Ovary (tissue), 3 donors: ENCODE measurements around the gene HSPA1B.

Experiments
- EP300 ChIP-seq: sonication (generic); formaldehyde crosslinking; IDR thresholded peaks from one replicate; pipeline ENCODE4 v1.6.1; 2017; ENCODE audit warnings: antibody characterized with exemption
- POLR2A ChIP-seq: fragments of 450-650 bp; IDR thresholded peaks from one replicate; pipeline ENCODE4 v1.6.1; 2017; ENCODE audit warnings: antibody characterized with exemption, mild to moderate bottlenecking, moderate library complexity
- TF ChIP-seq, protein P1 (sequence below), 3 donors: fragments of 450-650 bp in 2 of 3; fragments of 200-600 bp in 1 of 3; IDR thresholded peaks; one replicate each; pipeline versions ENCODE4 v1.5.1 to v1.8.0; 2016 to 2022; ENCODE audit warnings: antibody characterized with exemption in 3 of 3, mild to moderate bottlenecking in 1 of 3
- donor health status: DM: no; HTN: no; CAD: no.

GRCh38 chr6:31858707-31859106, 31.2 kb downstream of the HSPA1B start:
- TF ChIP-seq, protein P1, sequence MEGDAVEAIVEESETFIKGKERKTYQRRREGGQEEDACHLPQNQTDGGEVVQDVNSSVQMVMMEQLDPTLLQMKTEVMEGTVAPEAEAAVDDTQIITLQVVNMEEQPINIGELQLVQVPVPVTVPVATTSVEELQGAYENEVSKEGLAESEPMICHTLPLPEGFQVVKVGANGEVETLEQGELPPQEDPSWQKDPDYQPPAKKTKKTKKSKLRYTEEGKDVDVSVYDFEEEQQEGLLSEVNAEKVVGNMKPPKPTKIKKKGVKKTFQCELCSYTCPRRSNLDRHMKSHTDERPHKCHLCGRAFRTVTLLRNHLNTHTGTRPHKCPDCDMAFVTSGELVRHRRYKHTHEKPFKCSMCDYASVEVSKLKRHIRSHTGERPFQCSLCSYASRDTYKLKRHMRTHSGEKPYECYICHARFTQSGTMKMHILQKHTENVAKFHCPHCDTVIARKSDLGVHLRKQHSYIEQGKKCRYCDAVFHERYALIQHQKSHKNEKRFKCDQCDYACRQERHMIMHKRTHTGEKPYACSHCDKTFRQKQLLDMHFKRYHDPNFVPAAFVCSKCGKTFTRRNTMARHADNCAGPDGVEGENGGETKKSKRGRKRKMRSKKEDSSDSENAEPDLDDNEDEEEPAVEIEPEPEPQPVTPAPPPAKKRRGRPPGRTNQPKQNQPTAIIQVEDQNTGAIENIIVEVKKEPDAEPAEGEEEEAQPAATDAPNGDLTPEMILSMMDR (IDR thresholded peaks at IDR 0.05) = no peak
- TF ChIP-seq EP300 (no peak), POLR2A (no peak)
